ENCODE measurements around the gene NRXN3.

Gene NRXN3

GRCh38 chr14:79405512-79405910, 1235.3 kb downstream of the NRXN3 start:
- no peak for DNase-seq

GRCh38 chr14:79407572-79407971, 1237.4 kb downstream of the NRXN3 start:
- no peak for DNase-seq

- no peak for DNase-seq
Measured at GRCh38 chr14:79408696-79409095, 1238.5 kb downstream of the NRXN3 start.

- no peak for DNase-seq
Measured at GRCh38 chr14:79411403-79412174, 1241.4 kb downstream of the NRXN3 start.

GRCh38 chr14:79412822-79413221, 1242.6 kb downstream of the NRXN3 start:
- DNase-seq = no peak

- DNase-seq = no peak
Measured at GRCh38 chr14:79413734-79414428, 1243.7 kb downstream of the NRXN3 start.

GRCh38 chr14:79415726-79416125, 1245.6 kb downstream of the NRXN3 start:
- DNase-seq = no peak

GRCh38 chr14:79417961-79418360, 1247.8 kb downstream of the NRXN3 start:
- DNase-seq = peak; percentile 72

- DNase-seq = no peak
Measured at GRCh38 chr14:79418649-79419415, 1248.7 kb downstream of the NRXN3 start.

GRCh38 chr14:79419571-79420327, 1249.6 kb downstream of the NRXN3 start:
- DNase-seq = no peak

GRCh38 chr14:79420725-79421124, 1250.6 kb downstream of the NRXN3 start:
- DNase-seq = no peak

- DNase-seq = no peak
Measured at GRCh38 chr14:79421811-79422210, 1251.6 kb downstream of the NRXN3 start.

GRCh38 chr14:79424462-79424861, 1254.3 kb downstream of the NRXN3 start:
- DNase-seq = no peak

- peak; percentile 29 for DNase-seq
Measured at GRCh38 chr14:79426103-79426755, 1256.1 kb downstream of the NRXN3 start.

GRCh38 chr14:79432640-79433039, 1262.5 kb downstream of the NRXN3 start:
- no peak for DNase-seq

- DNase-seq = no peak
Measured at GRCh38 chr14:79436335-79436734, 1266.2 kb downstream of the NRXN3 start.

GRCh38 chr14:79437951-79438350, 1267.8 kb downstream of the NRXN3 start:
- DNase-seq = no peak

- no peak for DNase-seq
Measured at GRCh38 chr14:79438696-79439342, 1268.6 kb downstream of the NRXN3 start.

GRCh38 chr14:79442786-79443185, 1272.6 kb downstream of the NRXN3 start:
- no peak for DNase-seq

- DNase-seq = no peak
Measured at GRCh38 chr14:79443602-79444001, 1273.4 kb downstream of the NRXN3 start.

GRCh38 chr14:79448960-79449359, 1278.8 kb downstream of the NRXN3 start:
- no peak for DNase-seq

GRCh38 chr14:79451601-79452000, 1281.4 kb downstream of the NRXN3 start:
- DNase-seq = no peak

Measured in COR-L47 (cell line).